Activated CD8-positive, alpha-beta memory T cell treated with anti-CD3 and anti-CD28 coated beads for 1 hour (primary cell): ENCODE measurements around the gene SCAF4.

ENCODE experiments used
- DNase-seq, 2 donors: peaks; one replicate each; pipeline ENCODE4 v3.0.0-alpha.2; 2020; ENCODE audit warnings: low read depth in 1 of 2; ENCODE audit errors: extremely low read depth in 1 of 2

SCAF4 gene

GRCh38 chr21:31714741-31715365 is 17.1 kb downstream of the SCAF4 start:
- no peak for DNase-seq

GRCh38 chr21:31713973-31714740 is 17.8 kb downstream of the SCAF4 start:
- DNase-seq, result no peak

- no peak for DNase-seq
Measured at GRCh38 chr21:31713115-31713514, 18.8 kb downstream of the SCAF4 start.

GRCh38 chr21:31711745-31712285 is 20.1 kb downstream of the SCAF4 start:
- DNase-seq, result no peak

GRCh38 chr21:31711326-31711725 is 20.6 kb downstream of the SCAF4 start:
- DNase-seq, result no peak

GRCh38 chr21:31710586-31710985 is 21.3 kb downstream of the SCAF4 start:
- no peak for DNase-seq

GRCh38 chr21:31708541-31708940 is 23.4 kb downstream of the SCAF4 start:
- no peak for DNase-seq

- DNase-seq, result no peak
Measured at GRCh38 chr21:31707499-31707898, 24.4 kb downstream of the SCAF4 start.

GRCh38 chr21:31706562-31706961 is 25.4 kb downstream of the SCAF4 start:
- no peak for DNase-seq

- no peak for DNase-seq
Measured at GRCh38 chr21:31700040-31700439, 31.9 kb downstream of the SCAF4 start.

GRCh38 chr21:31698461-31698860 is 33.5 kb downstream of the SCAF4 start:
- no peak for DNase-seq

- DNase-seq, result no peak
Measured at GRCh38 chr21:31696424-31696823, 35.5 kb downstream of the SCAF4 start.

- DNase-seq, result no peak
Measured at GRCh38 chr21:31693222-31693621, 38.7 kb downstream of the SCAF4 start.

- no peak for DNase-seq
Measured at GRCh38 chr21:31688603-31689368, 43.1 kb downstream of the SCAF4 start.

- DNase-seq, result no peak
Measured at GRCh38 chr21:31687108-31687507, 44.8 kb downstream of the SCAF4 start.

- no peak for DNase-seq
Measured at GRCh38 chr21:31686272-31686915, 45.5 kb downstream of the SCAF4 start.

- DNase-seq, result no peak
Measured at GRCh38 chr21:31684918-31685317, 47.0 kb downstream of the SCAF4 start.

- DNase-seq, result no peak
Measured at GRCh38 chr21:31683029-31683428, 48.9 kb downstream of the SCAF4 start.

GRCh38 chr21:31682620-31683019 is 49.3 kb downstream of the SCAF4 start:
- DNase-seq, result no peak

- DNase-seq, result no peak
Measured at GRCh38 chr21:31678478-31678877, 53.4 kb downstream of the SCAF4 start.

- no peak for DNase-seq
Measured at GRCh38 chr21:31677047-31677446, 54.9 kb downstream of the SCAF4 start.
